HG03571 (cell line): ENCODE results near the gene LY86.

Experiments used
- ATAC-seq: cut with Tn5 transposase; IDR thresholded peaks from one replicate; pipeline ENCODE4 v1.9.1; 2021; ENCODE audit not compliant: unreplicated experiment

Gene LY86

DNA sequence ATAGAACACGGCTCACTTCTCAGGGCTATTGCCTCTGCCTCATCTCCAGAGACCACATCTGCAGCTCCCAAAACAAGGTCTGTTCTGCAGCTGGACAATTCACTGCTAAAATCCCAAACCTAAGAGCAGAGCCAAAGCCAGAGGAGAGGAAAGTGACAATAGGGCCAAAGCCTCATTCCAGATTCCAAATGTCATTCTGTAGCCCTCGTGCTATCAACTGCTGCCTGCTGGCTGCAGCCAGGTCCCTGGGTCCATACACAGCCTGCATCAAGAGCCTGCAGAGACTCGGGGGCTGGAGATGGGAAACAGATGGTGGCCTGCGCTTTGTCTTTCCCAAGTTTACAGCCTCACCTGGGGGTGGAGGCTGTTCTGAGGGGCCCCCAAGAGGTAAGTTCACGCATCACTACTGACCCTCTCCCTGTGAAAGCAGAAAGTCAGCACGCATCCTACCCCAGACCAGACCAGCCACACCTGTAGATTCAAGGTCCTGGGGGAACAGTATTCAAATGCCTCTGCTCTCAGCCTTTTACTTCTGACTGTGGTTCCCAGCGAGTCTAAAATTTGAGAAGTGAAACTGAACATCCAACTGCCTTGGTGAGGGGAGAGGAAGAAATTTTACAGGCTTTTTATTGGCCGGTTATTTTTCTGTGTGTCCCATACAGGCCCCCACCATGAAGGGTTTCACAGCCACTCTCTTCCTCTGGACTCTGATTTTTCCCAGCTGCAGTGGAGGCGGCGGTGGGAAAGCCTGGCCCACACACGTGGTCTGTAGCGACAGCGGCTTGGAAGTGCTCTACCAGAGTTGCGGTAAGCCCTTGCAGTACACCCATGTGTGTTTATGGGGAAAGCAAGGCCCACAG is at the start of gene LY86:
LY86 (plus strand) TSS at position 657 of the 860 bp plus-strand sequence; CDS start at position 672, 15 bp downstream.
- ATAC-seq: peak; percentile 55

DNA sequence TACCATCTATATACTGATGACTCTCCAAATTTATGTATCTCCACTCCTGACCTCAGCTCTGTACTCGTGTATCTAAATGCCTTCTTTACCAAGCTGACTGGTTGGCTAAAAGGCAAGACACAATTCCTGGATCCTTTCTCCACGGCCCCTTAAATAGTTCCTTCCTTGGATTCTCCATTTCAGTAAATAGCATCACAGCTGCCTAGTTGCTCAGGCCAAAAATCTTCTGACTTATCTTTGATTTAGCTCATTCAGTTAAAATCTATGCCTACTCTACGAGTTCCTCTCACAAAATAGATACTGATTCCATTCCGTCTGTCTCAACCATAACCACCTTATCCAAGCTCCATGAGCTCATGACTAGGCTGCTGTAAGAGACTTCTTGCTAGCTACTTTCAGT is 49.5 kb upstream of the LY86 start:
- ATAC-seq: no peak

DNA sequence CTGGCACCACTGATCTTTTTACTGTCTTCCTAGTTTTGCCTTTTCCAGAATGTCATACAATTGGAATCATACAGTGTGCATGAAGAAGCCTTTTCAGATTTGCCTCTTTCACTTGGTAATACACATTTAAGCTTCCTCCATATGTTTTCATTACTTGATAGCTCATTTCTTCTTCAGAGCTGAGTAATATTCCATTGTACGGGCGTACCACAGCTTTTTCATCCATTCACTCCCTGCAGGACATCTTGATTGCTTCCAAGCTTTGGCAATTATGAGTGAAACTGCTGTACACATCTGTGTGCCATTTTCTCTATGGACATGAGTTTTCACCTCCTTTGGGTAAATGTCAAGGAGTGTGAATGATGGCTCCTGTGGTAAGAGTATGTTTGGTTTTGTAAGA is 46.2 kb upstream of the LY86 start:
- ATAC-seq: no peak

DNA sequence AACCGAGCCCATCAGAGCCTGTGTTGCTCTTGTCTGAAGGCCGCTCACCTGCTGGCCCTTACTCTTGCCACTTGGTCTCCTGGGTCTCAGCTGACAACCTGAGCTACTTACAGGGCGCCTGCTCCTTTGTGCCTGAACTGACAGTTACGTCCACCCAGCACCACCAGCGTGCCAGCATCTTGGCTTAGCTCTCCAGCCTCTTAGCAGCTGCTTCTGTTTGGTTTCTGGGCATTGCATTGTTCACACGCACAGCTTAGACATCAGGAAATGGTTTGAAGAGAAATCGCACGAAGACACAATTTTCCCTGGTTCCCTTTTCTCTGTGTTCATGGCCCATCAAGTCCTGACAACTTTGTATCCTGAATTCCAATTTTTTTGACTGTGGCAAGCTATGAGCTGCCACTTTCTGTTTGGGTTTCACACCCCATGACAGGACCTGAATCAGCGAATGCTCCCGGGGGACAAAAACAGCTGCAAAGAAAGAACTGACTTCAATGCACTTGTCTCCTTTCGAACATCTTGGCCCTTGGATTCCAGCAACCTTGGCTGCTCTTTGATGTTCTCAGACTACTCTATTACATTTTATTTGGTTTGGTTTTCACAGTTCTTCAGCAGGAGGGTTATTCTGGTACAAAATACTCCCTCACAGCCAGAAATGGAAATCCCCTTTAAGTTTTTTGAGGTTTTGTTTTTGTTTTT is 45.2 kb upstream of the LY86 start:
- no peak for ATAC-seq

DNA sequence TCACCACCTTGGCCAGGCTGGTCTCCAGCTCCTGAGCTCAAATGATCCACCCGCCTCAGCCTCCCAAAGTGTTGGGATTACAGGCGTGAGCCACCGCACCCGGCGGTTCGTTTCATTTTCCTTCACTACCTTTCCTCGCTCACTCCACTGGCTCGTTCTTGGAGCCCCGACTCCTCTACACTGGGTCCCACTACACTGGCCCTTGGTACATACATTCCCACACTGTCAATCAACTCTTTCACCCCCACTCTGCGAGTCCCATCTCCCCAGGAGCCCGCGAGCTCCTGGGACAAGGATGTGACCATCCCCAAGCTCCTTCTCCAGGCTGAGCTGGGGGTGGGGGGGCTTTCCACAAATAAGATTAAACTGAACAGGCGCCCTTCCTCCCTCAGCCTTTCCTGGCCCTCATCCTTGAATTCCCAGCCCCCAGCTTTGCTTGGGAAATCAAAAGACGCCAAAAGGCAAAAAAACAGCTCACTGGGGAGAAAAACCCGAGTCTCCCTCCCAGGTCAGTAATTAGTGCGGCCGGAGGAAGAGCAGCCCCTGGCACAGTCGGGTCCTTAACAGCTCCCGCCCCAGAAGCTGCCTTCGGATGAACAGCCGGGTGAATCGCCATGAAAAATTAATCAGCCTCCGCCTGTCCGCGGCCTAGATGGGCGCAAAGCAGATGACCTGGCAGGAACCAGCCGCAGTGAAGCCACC is 42.8 kb upstream of the LY86 start:
- no peak for ATAC-seq

DNA sequence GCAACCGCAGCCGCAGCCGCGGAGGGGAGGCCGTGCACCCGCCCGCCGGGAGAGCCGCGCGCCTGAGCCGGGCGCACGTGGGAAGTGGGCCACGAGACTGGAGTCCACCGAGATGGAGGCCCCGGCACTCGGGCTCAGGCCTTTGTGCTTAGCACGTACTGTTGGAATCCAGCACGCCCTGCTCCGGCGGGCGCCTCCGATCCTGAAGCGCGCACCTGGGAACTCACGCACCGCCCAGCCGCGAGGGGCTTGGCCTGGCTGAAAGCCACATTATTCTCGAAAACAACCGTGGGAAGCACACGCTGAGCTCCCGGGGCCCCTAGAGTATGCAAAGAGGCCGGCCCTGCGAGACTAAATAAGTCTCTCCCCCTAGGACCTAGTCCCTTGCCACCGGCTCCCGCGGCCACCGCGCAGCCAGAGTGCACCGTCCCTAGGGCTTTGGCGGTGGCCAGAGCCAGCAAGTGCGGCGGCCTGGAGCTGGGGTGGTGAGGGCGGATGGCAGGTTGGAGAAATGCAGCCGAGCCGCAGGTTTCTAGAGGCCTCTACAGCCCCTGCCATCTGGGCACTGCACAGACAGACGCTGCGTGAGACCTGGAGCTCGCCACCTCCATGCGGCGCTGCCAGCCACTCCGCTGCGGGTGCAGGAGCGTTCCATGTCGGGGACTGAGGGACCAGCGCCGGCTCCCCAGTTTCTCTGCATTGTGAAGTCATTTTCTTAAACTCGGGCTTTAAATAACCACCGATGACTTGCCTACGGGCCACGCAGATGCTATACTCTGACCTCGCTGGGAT is 42.0 kb upstream of the LY86 start:
- ATAC-seq: peak; percentile 45

DNA sequence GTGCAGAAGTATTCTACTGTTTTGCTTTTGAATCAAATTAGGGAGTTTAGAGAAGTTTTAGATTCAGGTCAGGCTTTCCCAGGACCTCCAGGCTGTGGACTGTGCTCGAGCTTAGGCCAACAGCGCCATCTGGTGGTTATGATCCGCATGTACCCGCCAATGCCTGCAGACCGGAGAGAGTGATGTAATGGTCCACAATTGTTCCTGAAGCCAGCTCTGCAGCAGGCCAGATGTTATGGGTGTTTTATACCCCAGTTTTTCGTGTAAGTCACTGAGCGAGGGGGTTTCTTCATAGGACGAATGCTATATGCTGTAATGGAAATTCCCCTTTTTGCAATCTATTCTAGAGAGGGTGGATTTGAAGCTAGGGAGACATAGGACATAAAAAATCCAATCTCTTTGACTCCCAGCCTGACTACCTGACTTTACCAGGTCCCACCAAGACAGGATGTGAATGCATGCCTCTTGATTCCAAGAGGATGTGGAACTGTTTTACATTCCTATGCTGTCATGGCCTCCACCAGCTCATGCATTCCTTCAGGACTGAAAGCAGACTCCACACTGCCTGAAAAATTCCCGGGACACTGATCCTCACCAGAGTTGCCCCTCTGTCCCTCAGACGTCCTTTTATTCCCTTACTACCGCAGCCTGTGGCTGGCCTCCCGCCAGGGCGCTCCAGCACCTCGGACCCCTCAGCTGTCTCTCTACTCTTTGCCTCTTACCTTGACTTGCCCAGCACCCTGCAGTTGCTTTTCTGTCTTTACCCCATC is 41.2 kb upstream of the LY86 start:
- peak; percentile 91 for ATAC-seq

DNA sequence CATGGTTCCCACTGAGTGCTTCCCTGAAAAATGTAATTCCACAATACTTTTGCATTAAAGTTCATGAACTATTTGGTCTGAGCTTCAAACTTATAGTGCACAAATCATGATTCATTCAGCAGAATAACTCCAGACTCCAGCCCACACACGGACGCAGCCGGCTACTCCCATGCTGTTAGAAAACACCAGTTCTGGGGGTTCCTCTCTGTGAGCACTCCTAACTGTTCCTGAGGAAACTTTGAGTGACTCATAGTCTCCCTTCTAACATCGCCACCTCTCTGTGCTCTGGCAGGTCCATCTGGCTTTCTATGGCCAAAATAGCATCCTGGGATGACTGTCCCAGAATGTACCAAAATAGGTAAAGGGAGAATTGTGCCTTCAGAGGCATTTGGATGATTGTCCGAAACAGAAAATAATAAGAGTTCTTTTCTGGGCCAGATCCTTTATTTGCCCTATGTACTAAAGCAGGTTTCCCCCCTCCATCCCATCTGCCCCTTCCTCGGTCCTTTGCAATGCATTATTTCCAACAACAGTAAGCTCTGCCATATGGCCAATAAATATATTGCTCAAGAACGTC is 32.3 kb upstream of the LY86 start:
- no peak for ATAC-seq

DNA sequence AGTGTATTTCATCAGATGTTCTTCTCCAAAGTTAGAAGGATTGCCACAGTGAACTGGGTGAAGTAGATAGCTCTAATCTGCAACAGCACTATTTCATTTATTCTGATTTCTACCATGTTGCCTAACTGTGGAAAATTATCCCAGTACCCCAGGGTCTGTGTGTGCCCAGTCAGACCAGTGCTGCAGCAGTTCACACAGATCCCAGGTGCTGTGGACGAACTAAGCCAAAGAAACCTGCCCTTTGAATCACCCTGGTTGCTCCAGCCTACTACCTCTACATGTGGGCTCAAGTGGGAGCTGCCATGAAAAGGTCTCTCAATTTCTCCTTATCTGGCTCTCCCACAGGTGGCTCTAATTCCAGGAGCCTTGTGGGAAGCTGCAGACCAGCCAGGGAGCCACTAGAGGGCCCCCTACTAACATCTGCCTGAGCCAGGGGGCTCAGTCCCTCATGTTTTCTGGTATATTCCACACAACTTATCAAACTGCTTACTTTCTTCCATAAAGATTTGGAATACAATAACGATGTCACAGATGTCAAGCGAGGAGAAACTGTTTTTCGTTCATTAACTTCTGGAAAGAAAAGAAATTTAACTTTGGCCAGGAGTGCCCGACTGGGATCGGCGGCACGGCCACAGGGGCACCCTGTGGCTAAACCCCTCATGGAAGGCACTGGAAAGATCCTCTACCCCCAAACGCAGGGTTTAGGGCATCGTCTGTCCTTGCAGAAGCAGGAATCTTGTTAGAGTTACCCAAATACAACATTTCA is 31.6 kb upstream of the LY86 start:
- no peak for ATAC-seq

DNA sequence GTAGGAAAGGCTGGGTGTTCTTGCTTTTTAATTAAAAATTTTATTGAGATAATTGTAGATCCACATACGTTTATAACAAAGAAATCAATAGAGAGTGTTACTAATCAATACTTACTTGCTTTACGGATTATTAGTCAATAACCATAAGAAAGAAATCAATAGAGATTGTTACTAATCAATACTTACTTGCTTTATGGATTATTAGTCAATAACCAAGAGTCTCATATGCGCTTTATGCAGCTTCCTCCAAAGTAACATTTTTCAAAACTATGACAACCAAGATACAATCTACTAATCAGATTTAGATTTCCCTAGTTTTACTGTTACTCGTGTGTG is 31.0 kb upstream of the LY86 start:
- ATAC-seq: no peak

DNA sequence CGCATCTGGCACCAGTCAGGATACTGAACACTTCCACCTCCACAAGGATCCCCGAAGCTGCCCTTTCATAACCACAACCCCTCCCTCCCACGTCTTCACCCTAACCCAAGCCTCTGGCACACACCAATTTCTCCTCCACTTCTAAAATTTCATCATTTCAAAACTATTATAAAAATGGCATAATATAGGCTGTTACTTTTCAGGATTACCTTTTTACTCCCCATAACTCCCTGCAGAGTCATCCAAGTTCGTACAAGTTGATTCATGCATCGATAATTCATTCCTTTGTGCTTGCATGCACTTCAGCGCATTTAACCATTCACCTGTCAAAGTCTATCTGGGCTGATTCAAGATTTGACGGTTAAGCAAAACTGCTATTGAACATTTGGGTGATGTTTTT is 30.6 kb upstream of the LY86 start:
- no peak for ATAC-seq

DNA sequence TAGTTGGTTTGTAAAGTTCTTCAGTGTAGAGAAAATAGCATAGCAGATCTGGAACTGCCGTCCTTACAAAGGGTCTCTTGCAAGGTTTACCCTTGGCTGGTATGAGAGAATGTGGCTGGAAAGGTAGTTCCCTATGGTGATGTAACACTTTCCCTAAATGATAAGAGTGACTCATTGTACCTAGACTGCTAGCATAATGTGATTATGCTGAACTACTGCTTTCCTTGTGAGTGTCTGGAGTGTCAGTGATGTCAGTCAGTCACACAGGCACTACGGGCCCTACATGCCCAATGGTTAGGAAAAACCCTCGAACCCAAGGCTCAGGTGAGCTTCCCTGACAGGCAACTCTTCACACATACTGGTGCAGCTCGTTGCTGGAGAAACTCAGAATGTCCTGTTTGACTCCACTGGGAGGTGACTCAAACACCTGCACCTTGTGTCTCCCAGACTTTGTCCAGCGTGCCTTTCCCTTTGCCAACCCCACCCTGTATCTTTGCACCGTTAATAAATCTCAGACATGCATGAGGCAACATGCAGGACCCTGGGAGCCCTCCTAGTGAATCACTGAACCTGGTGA is 28.4 kb upstream of the LY86 start:
- no peak for ATAC-seq

DNA sequence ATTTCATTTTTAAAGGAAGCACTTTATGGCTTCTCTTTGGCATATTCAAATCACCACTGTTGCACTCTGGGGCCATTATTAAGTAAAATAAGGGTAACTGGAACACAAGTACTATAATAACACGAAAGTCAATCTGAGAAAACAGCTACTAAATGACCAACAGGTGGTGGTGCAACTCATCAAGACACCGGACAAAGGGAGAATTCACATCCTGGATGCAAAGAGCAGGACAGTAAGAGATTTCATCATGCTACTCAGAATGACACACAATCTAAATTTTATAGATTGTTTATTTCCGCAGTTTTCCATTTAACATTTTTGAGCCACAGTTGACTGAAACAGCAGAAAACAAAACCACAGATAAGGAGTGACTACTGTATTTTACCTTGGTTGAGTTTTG is 27.6 kb upstream of the LY86 start:
- ATAC-seq: no peak

DNA sequence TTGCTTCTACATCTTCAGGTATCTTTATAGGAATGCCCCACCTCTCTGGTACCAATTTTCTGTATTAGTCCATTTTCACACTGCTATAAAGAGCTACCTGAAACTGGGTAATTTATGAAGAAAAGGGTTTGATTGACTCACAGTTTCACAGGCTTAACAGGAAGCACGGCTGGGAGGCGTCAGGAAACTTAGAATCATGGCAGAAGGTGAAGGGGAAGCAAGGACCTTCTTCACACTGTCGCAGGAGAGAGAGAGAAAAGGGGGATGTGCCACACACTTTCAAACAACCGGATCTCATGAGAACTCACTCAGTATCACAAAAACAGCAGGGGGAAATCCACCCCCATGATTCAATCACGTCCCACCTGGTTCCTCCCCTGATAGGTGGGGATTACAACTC is 24.4 kb upstream of the LY86 start:
- ATAC-seq: no peak

DNA sequence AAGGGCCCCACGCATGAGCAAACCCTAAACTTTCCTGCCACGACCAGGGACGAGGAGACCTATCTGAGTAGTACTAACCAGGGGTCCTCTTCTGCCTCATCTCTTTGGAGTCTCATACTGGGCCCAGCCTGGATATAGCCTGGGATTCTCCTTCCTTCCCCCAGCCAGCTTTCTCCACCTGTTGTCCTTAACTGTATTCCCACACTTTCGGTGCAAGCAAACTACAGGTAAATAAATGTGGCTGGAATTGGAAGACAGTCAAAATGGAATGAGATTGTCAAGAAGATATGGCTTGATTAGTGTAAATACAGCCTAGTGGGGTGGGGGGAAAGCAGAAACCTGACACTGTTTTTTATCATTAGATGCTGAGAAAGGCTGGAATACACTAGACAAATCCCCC is 23.5 kb upstream of the LY86 start:
- ATAC-seq: no peak

DNA sequence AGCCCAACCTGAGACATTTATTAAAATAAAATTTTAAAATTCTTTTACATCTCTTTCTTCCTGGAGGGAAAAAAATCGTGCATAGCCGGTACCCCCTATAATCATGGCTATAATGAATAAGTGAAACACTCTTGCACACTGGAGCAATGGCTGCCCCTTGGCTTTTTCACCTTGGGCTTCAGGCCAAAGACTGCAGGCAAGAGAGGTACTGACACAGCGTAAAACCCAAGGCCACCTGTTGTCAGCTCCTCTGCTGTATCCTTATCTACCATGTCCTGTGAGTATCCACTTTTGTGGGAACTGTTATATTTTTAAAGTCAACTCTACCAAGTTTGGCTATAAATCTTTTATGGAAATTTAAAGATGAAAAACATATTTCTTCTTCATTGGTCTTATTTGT is 23.0 kb upstream of the LY86 start:
- no peak for ATAC-seq

DNA sequence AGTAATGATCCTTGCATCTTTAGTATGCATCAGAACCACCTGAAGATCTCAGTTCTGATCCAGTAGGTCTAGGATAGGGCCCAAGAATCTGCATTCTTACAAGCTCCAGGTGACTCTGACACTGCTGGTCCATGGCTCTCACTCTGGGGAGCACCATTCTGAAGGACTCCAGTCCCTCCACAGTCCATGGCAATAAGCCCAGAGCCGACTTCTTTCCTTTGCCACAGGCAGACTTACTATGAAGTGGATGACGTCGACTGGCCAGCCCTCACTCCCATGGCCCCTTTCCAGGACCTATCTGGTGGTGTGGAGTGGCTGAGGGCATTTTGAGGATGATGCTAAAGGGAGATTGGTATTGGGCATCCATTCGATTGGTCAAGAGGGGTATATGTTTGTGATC is 21.8 kb upstream of the LY86 start:
- ATAC-seq: no peak

DNA sequence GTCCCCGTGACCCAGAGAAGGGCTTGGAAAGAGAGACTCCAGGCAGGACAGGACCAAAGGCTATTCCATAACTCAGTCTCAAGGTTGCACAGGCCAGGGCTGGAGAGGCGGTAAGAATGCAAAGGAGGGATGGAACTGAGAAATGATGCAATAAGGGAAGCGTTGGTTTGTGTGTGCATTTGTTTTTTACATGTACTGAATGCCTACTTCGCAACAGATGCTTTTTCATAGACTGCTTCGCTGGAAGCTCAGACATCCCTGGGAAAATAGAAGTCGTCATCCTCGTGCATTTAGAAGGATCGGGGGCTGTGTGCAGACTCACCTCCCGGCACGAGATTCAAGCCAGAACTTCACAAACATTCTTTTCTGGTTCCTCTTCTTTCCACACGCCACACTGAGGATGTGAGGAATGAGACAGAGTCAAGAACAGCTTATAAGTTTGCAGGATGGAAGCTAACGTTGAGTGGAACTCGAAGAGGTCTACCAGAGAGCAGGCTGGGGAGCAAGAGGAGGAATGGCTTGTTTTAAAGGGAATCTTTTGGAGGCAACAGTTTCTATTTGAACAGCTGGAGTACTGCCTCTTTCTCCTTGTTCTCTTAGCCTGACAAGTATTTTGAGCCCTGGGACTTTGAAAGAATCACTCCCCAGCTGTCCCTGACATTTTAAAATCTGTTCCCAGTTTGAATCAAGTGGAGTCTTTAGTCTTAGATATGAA is 19.3 kb upstream of the LY86 start:
- ATAC-seq: no peak
